Erythroblast (primary cell): Measurements from ENCODE around the gene TBX20.

ENCODE experiments used
- GATA1 ChIP-seq: IDR thresholded peaks from 2 replicates; pipeline ENCODE4 v1.6.1; 2011; ENCODE audit warnings: low read depth, mild to moderate bottlenecking, control low read depth, low read length, moderate library complexity
- POLR2A ChIP-seq: IDR thresholded peaks from 2 replicates; pipeline ENCODE4 v1.6.1; 2011; ENCODE audit warnings: mild to moderate bottlenecking, low read length

GRCh38 chr7:35268953-35269352 lies 15.1 kb upstream of the TBX20 start:
- TF ChIP-seq POLR2A: no peak
- no peak for TF ChIP-seq GATA1
